ENCODE measurements around the gene NHP2. TPM values are rescaled to one million over a fixed set of nuclear protein-coding genes. Genes with fewer than 3 reads are reported as not detected.

The NHP2 gene
- total and polyA plus RNA-seq, 10 of the 15 experiments (the other 5 are each of a cell fraction or from before 2014, with no cell fraction given), result 39.2 to 513 (median 198) TPM

DNA sequence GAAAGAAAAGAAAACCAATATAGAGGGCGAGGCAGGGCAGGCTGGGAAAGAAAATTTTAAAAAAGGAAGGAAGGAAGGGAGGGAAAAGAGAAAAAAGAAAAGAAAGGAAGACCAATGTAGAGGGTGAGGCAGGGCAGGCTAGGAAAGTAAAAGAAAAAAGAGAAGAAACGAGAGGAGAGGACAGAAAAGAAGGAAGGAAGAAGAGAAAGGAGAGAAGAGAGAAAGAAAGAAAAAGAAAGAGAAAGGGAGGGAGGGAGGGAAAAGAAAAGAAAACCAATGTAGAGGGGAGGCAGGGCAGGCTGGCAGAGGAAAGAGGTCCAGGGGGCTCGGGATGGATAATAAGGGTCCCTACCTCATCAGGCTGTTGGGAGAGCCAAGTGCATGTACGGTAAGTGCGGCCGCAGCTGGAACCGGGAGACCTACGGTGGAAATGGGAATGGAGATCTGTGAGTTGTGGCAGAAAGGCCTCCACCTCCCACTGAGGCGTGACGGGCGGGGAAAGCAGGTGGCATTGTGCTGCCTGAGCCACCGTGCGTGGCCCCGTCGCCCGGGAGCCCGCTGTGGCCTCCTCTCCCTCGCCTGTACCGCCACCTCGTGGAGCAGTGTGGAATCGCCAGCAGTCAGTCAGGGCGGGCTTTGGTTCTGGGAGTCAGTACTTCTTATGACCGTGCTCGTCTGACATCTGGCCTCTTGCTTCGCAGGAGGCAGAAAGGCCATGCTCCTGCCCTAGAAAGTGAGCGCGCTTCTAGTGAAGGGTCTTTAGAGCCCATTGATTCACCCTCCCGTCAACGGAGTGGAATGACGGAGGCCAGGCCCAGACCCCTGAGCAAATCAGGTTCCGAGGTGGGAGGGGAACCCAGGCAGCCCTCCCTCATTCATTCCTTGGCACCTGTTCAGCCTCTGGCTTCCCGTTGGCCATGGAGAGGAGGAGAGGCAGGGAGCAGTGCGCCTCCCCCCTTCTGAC is 10.4 kb upstream of the NHP2 start (continued):
- TF ChIP-seq ETV6 (conservative IDR thresholded peaks at IDR 0.05 in 1 of 2, IDR thresholded peaks at IDR 0.05 in 1 of 2; ENCODE audit: borderline replicate concordance in 1 of 2, low read depth in 1 of 2) (no peak), ZNF622 (IDR thresholded peaks at IDR 0.05) (no peak), CHD4 (IDR thresholded peaks at IDR 0.05) (no peak), ZSCAN29 (IDR thresholded peaks at IDR 0.05) (no peak), SIX5 (IDR thresholded peaks at IDR 0.05; ENCODE audit: low read depth, low read length, severe bottlenecking) (no peak), FOXM1 (IDR thresholded peaks at IDR 0.05; ENCODE audit: low read depth, low read length) (no peak), STAT3 (IDR thresholded peaks at IDR 0.05; ENCODE audit: low read depth, low read length) (no peak), ATF7 (IDR thresholded peaks at IDR 0.05; ENCODE audit: low read depth) (no peak), SREBF1 (IDR thresholded peaks at IDR 0.05; ENCODE audit: low read length) (no peak), HCFC1 (IDR thresholded peaks at IDR 0.05; ENCODE audit: low read length) (no peak), NR2C1 (IDR thresholded peaks at IDR 0.05) (no peak), SIN3A (IDR thresholded peaks at IDR 0.05; ENCODE audit: low read depth, low read length) (no peak), CHD2 (IDR thresholded peaks at IDR 0.05; ENCODE audit: borderline replicate concordance, low read depth, low read length) (no peak), FOS (IDR thresholded peaks at IDR 0.05; ENCODE audit: borderline replicate concordance, extremely low read depth, insufficient read length) (no peak), ESRRA (IDR thresholded peaks at IDR 0.05; ENCODE audit: low read length) (no peak), RCOR1 (conservative IDR thresholded peaks at IDR 0.05; ENCODE audit: low read depth, low read length) (no peak), RAD51 (IDR thresholded peaks at IDR 0.05) (no peak)
- TF ChIP-seq, protein P1, sequence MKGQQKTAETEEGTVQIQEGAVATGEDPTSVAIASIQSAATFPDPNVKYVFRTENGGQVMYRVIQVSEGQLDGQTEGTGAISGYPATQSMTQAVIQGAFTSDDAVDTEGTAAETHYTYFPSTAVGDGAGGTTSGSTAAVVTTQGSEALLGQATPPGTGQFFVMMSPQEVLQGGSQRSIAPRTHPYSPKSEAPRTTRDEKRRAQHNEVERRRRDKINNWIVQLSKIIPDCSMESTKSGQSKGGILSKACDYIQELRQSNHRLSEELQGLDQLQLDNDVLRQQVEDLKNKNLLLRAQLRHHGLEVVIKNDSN (IDR thresholded peaks at IDR 0.05; ENCODE audit: borderline replicate concordance, extremely low read length, insufficient read depth, low read depth, low read length), result no peak
- TF ChIP-seq, protein P2, sequence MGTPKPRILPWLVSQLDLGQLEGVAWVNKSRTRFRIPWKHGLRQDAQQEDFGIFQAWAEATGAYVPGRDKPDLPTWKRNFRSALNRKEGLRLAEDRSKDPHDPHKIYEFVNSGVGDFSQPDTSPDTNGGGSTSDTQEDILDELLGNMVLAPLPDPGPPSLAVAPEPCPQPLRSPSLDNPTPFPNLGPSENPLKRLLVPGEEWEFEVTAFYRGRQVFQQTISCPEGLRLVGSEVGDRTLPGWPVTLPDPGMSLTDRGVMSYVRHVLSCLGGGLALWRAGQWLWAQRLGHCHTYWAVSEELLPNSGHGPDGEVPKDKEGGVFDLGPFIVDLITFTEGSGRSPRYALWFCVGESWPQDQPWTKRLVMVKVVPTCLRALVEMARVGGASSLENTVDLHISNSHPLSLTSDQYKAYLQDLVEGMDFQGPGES (IDR thresholded peaks at IDR 0.05), result peak; percentile 53; the same call in 1 of the 2 replicates
- TF ChIP-seq, protein P3, sequence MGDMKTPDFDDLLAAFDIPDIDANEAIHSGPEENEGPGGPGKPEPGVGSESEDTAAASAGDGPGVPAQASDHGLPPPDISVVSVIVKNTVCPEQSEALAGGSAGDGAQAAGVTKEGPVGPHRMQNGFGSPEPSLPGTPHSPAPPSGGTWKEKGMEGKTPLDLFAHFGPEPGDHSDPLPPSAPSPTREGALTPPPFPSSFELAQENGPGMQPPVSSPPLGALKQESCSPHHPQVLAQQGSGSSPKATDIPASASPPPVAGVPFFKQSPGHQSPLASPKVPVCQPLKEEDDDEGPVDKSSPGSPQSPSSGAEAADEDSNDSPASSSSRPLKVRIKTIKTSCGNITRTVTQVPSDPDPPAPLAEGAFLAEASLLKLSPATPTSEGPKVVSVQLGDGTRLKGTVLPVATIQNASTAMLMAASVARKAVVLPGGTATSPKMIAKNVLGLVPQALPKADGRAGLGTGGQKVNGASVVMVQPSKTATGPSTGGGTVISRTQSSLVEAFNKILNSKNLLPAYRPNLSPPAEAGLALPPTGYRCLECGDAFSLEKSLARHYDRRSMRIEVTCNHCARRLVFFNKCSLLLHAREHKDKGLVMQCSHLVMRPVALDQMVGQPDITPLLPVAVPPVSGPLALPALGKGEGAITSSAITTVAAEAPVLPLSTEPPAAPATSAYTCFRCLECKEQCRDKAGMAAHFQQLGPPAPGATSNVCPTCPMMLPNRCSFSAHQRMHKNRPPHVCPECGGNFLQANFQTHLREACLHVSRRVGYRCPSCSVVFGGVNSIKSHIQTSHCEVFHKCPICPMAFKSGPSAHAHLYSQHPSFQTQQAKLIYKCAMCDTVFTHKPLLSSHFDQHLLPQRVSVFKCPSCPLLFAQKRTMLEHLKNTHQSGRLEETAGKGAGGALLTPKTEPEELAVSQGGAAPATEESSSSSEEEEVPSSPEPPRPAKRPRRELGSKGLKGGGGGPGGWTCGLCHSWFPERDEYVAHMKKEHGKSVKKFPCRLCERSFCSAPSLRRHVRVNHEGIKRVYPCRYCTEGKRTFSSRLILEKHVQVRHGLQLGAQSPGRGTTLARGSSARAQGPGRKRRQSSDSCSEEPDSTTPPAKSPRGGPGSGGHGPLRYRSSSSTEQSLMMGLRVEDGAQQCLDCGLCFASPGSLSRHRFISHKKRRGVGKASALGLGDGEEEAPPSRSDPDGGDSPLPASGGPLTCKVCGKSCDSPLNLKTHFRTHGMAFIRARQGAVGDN (IDR thresholded peaks at IDR 0.05), result no peak
- TF ChIP-seq, protein P4, sequence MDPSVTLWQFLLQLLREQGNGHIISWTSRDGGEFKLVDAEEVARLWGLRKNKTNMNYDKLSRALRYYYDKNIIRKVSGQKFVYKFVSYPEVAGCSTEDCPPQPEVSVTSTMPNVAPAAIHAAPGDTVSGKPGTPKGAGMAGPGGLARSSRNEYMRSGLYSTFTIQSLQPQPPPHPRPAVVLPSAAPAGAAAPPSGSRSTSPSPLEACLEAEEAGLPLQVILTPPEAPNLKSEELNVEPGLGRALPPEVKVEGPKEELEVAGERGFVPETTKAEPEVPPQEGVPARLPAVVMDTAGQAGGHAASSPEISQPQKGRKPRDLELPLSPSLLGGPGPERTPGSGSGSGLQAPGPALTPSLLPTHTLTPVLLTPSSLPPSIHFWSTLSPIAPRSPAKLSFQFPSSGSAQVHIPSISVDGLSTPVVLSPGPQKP (IDR thresholded peaks at IDR 0.05; ENCODE audit: low read depth, low read length), result no peak
- TF ChIP-seq, protein P5, sequence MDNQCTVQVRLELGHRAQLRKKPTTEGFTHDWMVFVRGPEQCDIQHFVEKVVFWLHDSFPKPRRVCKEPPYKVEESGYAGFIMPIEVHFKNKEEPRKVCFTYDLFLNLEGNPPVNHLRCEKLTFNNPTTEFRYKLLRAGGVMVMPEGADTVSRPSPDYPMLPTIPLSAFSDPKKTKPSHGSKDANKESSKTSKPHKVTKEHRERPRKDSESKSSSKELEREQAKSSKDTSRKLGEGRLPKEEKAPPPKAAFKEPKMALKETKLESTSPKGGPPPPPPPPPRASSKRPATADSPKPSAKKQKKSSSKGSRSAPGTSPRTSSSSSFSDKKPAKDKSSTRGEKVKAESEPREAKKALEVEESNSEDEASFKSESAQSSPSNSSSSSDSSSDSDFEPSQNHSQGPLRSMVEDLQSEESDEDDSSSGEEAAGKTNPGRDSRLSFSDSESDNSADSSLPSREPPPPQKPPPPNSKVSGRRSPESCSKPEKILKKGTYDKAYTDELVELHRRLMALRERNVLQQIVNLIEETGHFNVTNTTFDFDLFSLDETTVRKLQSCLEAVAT (IDR thresholded peaks at IDR 0.05), result no peak
